ENCODE data around the gene HMGB4. TPM values are rescaled to one million over a fixed set of nuclear protein-coding genes. Genes with fewer than 3 reads are reported as not detected.

HMGB4 gene, protein sequence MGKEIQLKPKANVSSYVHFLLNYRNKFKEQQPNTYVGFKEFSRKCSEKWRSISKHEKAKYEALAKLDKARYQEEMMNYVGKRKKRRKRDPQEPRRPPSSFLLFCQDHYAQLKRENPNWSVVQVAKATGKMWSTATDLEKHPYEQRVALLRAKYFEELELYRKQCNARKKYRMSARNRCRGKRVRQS
- total RNA-seq (2022; extraction: Qiagen RNA extraction) = not detected in 5 replicates

DNA sequence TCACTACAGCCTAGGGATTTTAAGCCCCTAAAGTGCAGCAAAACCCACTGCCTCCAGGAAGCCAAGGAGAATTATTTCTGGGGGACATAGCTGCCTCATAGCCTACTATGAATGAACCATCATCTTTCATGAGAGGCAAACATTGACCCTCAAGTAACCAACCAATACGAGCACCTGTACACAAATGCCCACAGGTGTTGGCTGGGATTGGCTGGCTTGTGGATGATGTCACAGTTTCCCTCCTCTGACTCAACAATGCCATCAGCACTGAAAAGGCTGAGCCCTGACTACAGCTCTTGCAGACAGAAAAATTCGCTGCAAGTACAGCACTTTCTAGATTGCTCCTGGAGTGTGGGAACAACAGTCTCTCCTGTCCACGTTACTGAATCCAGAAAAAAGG lies at the start of gene HMGB4:
HMGB4 (plus strand) TSS at position 301 of the 400 bp plus-strand sequence. CDS start 113 bp downstream, outside the sequence.

All from A549 treated with Mapracorat at 1 μM for 4 hours (cell line).